Measurements from ENCODE around the gene ANK3. TPM values are rescaled to one million over a fixed set of nuclear protein-coding genes. Genes with fewer than 3 reads are reported as not detected.
A peak's percentile ranks its signal among the peaks of the same experiment; 100 is the strongest.

Gene ANK3
- total and polyA plus RNA-seq, 2 donors (not counting 1 experiment from before 2014, with no cell fraction given) = 0.50 to 0.79 TPM

DNA sequence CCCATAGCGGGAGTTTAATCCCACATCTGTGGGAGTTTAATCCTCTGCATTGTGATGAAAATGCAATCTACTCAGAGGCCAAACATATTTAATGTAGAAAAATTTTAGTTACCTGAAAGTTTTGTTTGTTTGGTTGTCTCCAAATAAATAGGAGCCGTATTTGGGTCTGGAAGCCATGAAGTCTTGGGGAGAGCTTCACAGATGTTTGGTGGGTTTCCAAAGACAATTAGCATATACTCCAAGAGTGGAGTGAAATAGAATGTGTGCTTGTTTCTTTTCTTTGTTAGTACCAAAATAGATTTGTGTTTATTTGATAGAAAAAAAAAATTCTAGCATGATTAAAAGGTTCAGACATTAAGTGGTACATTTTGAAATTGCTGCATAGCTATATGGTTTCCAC lies 50.9 kb downstream of the ANK3 start:
- H3K36me3 ChIP-seq (ENCODE audit: control insufficient read depth, insufficient read depth, low read length) = no peaks in the 10 kb centered on the region
- no peak overlapping the region for H3K27ac ChIP-seq (ENCODE audit: insufficient read depth, low read length)
- H4K20me1 ChIP-seq (ENCODE audit: control insufficient read depth, extremely low read depth, insufficient read depth, low read length) = no peaks in the 10 kb centered on the region
- no peak overlapping the region for H3K9ac ChIP-seq (ENCODE audit: insufficient read depth, low read length)
- peaks cover 2% of the 10 kb centered on the region for H3K4me1 ChIP-seq (ENCODE audit: control insufficient read depth, extremely low read depth, insufficient read depth, low read length)
- no peaks in the 10 kb centered on the region for H3K9me3 ChIP-seq (ENCODE audit: control insufficient read depth, insufficient read depth, low read depth, low read length)
- no peak overlapping the region for H3K4me2 ChIP-seq (ENCODE audit: extremely low read depth, insufficient read depth, low read length)
- DNase-seq (ENCODE audit: low read depth in 2 of 2) = no peak
- H3K27me3 ChIP-seq (ENCODE audit: control insufficient read depth, insufficient read depth, low read length) = no peaks in the 10 kb centered on the region
- TF ChIP-seq, protein P1, sequence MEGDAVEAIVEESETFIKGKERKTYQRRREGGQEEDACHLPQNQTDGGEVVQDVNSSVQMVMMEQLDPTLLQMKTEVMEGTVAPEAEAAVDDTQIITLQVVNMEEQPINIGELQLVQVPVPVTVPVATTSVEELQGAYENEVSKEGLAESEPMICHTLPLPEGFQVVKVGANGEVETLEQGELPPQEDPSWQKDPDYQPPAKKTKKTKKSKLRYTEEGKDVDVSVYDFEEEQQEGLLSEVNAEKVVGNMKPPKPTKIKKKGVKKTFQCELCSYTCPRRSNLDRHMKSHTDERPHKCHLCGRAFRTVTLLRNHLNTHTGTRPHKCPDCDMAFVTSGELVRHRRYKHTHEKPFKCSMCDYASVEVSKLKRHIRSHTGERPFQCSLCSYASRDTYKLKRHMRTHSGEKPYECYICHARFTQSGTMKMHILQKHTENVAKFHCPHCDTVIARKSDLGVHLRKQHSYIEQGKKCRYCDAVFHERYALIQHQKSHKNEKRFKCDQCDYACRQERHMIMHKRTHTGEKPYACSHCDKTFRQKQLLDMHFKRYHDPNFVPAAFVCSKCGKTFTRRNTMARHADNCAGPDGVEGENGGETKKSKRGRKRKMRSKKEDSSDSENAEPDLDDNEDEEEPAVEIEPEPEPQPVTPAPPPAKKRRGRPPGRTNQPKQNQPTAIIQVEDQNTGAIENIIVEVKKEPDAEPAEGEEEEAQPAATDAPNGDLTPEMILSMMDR (conservative IDR thresholded peaks at IDR 0.05 in 1 of 2, IDR thresholded peaks at IDR 0.05 in 1 of 2; ENCODE audit: low read depth in 1 of 2, low read length in 2 of 2) = no peak
- no peak for TF ChIP-seq EZH2 (IDR thresholded peaks at IDR 0.05; ENCODE audit: low read length, missing control alignments)
- no peaks in the 10 kb centered on the region for H3K79me2 ChIP-seq (ENCODE audit: control insufficient read depth, insufficient read depth, low read length)
- no peak overlapping the region for H3K4me3 ChIP-seq (replicated peaks in 1 of 4; ENCODE audit: control extremely low read depth in 1 of 4, insufficient read depth in 1 of 4, low read depth in 3 of 4, low read length in 4 of 4)
- H2AFZ ChIP-seq (ENCODE audit: low read length) = no peak overlapping the region

DNA sequence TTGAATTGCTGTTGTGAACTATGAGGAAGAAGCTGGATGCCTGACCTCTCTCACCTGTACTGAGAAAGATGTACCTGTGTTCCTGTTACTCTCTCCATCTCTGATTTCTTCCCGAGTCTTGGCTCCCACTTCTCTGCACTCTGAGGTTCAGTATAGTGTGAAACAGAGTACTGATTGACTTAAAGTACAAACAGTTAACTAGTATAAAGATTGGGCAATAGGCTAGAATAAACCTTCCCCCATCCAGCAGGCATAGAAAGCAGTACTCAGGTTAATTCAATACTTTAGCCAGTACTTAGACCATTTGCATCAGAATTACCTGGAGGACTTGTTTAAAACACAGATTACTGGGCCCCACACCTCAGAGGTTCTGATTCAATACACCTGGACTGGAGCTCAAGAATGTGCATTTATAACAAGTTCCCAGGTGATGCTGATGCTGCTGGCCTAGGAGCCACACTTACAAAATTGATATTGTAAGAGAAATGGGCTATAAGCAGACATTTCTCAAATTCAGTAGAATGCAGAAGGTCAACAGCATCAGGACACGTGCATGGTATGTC lies 51.6 kb downstream of the ANK3 start:
- H3K4me2 ChIP-seq (ENCODE audit: extremely low read depth, insufficient read depth, low read length) = no peak overlapping the region
- peaks cover 2% of the 10 kb centered on the region for H3K4me1 ChIP-seq (ENCODE audit: control insufficient read depth, extremely low read depth, insufficient read depth, low read length)
- no peak overlapping the region for H3K9ac ChIP-seq (ENCODE audit: insufficient read depth, low read length)
- H3K79me2 ChIP-seq (ENCODE audit: control insufficient read depth, insufficient read depth, low read length) = no peaks in the 10 kb centered on the region
- no peaks in the 10 kb centered on the region for H3K9me3 ChIP-seq (ENCODE audit: control insufficient read depth, insufficient read depth, low read depth, low read length)
- no peaks in the 10 kb centered on the region for H3K36me3 ChIP-seq (ENCODE audit: control insufficient read depth, insufficient read depth, low read length)
- no peak overlapping the region for H2AFZ ChIP-seq (ENCODE audit: low read length)
- H4K20me1 ChIP-seq (ENCODE audit: control insufficient read depth, extremely low read depth, insufficient read depth, low read length) = no peaks in the 10 kb centered on the region
- H3K4me3 ChIP-seq (replicated peaks in 1 of 4; ENCODE audit: control extremely low read depth in 1 of 4, insufficient read depth in 1 of 4, low read depth in 3 of 4, low read length in 4 of 4) = no peak overlapping the region
- H3K27me3 ChIP-seq (ENCODE audit: control insufficient read depth, insufficient read depth, low read length) = no peaks in the 10 kb centered on the region
- TF ChIP-seq, protein P1 (conservative IDR thresholded peaks at IDR 0.05 in 1 of 2, IDR thresholded peaks at IDR 0.05 in 1 of 2; ENCODE audit: low read depth in 1 of 2, low read length in 2 of 2) = no peak
- TF ChIP-seq EZH2 (IDR thresholded peaks at IDR 0.05; ENCODE audit: low read length, missing control alignments) = no peak
- no peak for DNase-seq (ENCODE audit: low read depth in 2 of 2)
- H3K27ac ChIP-seq (ENCODE audit: insufficient read depth, low read length) = no peak overlapping the region

DNA sequence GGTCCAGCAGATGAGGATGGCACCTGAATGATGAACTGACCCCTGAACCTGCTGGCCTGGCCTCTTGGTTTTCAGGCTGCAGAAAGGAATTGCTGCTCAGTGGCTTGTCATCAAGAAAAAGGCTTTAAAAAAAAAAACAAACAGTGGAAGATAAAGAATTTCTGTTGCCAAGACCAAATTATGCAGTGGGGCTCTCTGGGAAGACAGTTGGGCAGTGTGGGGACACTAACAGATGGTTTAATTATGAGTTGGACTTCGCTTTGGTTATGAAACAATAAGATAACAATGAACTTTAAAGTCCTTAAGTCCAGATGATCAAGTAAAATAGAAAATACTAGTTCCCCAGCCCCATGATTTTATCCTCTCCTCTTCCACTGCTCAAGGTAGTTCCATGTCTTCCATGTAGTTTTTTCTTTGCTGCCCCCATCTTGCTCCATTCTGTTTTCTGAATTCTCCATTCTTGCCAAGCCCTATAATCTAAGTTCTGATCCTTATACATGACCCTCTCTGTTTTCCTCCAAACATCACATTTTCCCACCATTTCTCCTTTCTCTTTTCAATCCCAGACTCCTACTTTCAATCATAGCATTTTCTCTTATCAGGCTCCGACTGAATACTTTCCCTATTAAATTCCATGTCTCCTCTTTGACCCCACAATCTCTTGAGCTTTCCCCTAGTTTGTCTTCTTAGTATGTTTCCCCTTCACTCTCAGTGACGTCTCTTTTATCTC lies 52.6 kb downstream of the ANK3 start:
- Histone ChIP-seq H3K36me3 (ENCODE audit: control insufficient read depth, insufficient read depth, low read length) (no peaks in the 10 kb centered on the region), H4K20me1 (ENCODE audit: control insufficient read depth, extremely low read depth, insufficient read depth, low read length) (no peaks in the 10 kb centered on the region), H3K4me1 (ENCODE audit: control insufficient read depth, extremely low read depth, insufficient read depth, low read length) (no peaks in the 10 kb centered on the region), H3K27ac (ENCODE audit: insufficient read depth, low read length) (no peak overlapping the region), H2AFZ (ENCODE audit: low read length) (no peak overlapping the region), H3K4me2 (ENCODE audit: extremely low read depth, insufficient read depth, low read length) (no peak overlapping the region), H3K27me3 (ENCODE audit: control insufficient read depth, insufficient read depth, low read length) (no peaks in the 10 kb centered on the region), H3K4me3 (replicated peaks in 1 of 4; ENCODE audit: control extremely low read depth in 1 of 4, insufficient read depth in 1 of 4, low read depth in 3 of 4, low read length in 4 of 4) (no peak overlapping the region), H3K79me2 (ENCODE audit: control insufficient read depth, insufficient read depth, low read length) (no peaks in the 10 kb centered on the region), H3K9ac (ENCODE audit: insufficient read depth, low read length) (no peak overlapping the region), H3K9me3 (ENCODE audit: control insufficient read depth, insufficient read depth, low read depth, low read length) (no peaks in the 10 kb centered on the region)
- no peak for TF ChIP-seq EZH2 (IDR thresholded peaks at IDR 0.05; ENCODE audit: low read length, missing control alignments)
- TF ChIP-seq, protein P1 (conservative IDR thresholded peaks at IDR 0.05 in 1 of 2, IDR thresholded peaks at IDR 0.05 in 1 of 2; ENCODE audit: low read depth in 1 of 2, low read length in 2 of 2) = no peak
- DNase-seq (ENCODE audit: low read depth in 2 of 2) = peak in 1 of 2 donors; percentile 38

Measured in fibroblast of lung (primary cell).